ENCODE measurements around the gene LRRN2. TPM values are rescaled to one million over a fixed set of nuclear protein-coding genes. Genes with fewer than 3 reads are reported as not detected.
"Not testable (repeated sequence)": the region's sequence is repeated elsewhere in the genome, so short reads cannot be mapped to it uniquely, and the experiment has no call there.

The LRRN2 gene
- total RNA-seq, 4 donors from 2014 or later: 1.8 to 6.4 (median 4.1) TPM

DNA sequence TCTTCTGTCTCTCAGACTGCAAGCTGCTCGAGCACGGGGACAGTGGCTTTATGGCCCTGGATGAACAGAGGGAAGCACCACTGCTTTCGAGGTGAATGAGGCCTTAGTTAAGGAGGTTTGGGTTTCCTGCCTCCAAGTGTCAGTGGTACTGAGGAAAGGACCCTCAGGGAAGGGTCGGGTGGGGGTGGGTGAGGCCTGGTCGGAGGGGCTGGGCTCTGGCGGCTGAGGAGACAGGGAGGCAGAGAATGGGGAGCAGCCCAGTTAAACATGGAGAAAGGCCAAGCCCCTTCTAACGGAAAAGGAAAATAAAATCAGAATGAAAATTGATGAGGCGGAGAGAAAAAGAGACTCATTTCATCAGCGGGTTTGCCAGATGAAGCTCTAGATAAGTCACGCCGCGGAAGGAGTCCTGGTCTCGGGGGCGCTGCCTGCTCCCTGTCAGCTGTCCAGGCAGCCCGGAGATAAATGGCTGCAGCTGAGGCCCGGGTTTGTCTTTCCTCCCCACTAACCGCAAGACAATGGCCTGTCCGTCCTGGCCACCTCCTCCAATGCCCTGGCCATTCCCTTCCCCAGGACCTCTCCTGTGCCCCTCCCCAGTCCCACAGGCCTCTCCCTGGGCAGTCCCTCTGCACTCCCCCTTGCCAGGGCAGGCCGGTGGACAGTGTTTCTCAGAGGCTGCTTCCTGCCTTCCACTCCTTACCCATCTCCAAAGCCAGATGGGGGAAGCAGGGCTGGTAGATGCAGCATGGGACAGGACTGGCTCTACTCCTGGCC lies 55.2 kb downstream of the LRRN2 start:
- TF ChIP-seq, protein P1, sequence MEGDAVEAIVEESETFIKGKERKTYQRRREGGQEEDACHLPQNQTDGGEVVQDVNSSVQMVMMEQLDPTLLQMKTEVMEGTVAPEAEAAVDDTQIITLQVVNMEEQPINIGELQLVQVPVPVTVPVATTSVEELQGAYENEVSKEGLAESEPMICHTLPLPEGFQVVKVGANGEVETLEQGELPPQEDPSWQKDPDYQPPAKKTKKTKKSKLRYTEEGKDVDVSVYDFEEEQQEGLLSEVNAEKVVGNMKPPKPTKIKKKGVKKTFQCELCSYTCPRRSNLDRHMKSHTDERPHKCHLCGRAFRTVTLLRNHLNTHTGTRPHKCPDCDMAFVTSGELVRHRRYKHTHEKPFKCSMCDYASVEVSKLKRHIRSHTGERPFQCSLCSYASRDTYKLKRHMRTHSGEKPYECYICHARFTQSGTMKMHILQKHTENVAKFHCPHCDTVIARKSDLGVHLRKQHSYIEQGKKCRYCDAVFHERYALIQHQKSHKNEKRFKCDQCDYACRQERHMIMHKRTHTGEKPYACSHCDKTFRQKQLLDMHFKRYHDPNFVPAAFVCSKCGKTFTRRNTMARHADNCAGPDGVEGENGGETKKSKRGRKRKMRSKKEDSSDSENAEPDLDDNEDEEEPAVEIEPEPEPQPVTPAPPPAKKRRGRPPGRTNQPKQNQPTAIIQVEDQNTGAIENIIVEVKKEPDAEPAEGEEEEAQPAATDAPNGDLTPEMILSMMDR (IDR thresholded peaks at IDR 0.05): no peak
- ATAC-seq (ENCODE audit: low FRiP score) (no peak), DNase-seq (ENCODE audit: low spot score) (no peak)

DNA sequence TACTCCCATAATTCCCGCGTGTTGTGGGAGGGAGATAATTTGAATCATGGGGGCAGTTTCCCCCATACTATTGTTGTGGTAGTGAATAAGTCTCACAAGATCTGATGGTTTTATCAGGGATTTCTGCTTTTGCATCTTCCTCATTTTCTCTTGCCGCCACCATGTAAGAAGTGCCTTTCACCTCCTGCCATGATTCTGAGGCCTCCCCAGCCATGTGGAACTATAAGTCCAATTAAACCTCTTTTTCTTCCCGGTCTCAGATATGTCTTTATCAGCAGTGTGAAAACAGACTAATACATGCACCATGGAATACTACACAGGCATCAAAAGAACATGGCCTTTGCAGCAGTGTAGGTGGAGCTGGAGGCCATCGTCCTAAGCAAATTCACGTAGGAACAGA lies 56.1 kb downstream of the LRRN2 start:
- not testable (repeated sequence) for DNase-seq (ENCODE audit: low spot score); ATAC-seq (ENCODE audit: low FRiP score)

DNA sequence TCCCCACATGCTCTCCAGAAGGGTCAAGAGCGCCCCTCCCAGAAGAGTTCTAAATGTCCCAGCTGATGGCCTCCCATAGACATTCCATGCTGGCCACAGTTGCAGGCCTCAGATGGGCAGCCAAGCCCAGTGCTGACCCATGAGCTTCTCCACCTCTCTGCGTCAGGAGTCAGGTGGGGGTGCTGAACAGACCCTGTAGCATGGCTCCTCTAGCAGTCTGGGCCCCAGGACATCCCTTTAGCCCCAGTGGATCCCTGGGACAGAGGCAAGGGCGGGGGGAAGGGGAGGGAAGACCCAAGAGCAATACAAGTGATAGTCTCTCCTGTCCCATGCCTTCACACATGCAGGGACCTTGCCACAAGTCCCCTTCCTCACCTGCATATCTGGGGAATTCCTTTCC lies 56.7 kb downstream of the LRRN2 start:
- ATAC-seq (ENCODE audit: low FRiP score) (no peak), DNase-seq (ENCODE audit: low spot score) (no peak)
- TF ChIP-seq, protein P1 (IDR thresholded peaks at IDR 0.05): no peak

DNA sequence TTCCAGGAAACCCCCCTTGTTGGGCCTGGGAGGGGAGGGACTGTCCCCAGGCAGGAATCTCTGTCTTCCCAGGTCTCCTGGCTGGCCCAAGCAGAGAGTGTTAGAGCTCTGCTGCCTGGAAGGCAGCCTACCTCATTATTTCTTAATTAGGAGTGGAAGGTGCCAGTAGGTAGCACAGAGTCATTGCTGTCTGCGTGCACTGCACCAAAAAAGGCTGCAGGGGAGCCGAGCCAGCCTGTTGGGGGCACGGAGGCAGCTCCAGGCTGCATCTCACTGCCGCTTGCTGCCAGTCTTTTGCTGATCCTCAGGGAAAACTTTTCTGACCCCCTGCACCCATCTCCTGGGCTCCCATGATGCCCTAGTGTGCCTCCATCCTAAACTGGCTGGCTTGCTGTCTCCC lies 58.1 kb downstream of the LRRN2 start:
- DNase-seq (ENCODE audit: low spot score): no peak
- no peak for ATAC-seq (ENCODE audit: low FRiP score)
- TF ChIP-seq, protein P1 (IDR thresholded peaks at IDR 0.05): no peak

DNA sequence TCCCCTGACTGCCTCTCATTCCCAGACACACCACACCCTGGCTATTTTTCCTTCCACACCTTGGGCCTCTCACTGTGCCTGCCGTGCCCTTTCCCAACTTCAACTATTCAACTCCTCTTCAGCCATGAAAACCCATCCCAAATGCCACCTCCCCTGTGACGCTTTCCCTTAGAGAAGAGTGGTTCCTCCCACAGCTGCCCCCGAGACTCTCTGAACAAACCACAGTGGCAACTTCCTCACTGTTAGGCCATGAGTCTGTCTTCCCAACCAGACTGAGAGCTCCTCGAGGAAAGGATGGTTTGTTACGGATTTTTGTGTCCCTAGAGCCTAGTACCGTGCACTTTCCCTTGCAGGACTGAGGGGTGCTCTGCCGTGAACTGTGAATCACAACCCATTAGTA lies 59.2 kb downstream of the LRRN2 start:
- DNase-seq (ENCODE audit: low spot score): no peak
- TF ChIP-seq, protein P1 (IDR thresholded peaks at IDR 0.05): no peak
- no peak for ATAC-seq (ENCODE audit: low FRiP score)

DNA sequence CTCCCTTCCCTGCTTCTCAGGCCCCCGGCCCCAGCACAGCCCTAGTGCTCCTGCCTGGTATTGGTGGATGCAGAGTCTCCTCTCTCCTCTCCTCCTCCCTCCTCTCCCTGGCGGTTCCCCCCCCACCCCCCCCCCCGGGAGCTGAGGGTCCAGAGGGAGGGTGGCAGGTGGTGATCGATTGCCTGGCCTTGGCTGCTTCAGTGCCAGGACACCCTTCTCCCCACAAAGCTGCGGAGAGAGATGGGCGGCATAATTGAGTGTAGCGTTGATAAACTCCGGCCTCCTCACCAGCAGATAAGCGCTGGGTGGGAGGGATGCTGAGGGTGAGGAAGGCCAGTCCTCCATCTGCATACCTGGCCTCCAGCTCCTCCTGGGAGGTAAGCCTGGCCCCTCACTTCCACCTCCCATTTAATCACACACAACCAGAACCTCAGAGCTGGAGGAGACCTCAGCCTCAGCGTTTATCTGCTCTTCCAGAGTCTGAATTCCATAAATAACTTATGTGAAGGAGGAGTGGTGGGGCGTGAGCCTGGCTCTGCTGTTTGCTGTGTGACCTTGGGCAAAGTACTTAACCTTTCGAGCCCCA lies 60.8 kb downstream of the LRRN2 start:
- TF ChIP-seq, protein P1 (IDR thresholded peaks at IDR 0.05): no peak
- DNase-seq (ENCODE audit: low spot score) (no peak), ATAC-seq (ENCODE audit: low FRiP score) (no peak)

DNA sequence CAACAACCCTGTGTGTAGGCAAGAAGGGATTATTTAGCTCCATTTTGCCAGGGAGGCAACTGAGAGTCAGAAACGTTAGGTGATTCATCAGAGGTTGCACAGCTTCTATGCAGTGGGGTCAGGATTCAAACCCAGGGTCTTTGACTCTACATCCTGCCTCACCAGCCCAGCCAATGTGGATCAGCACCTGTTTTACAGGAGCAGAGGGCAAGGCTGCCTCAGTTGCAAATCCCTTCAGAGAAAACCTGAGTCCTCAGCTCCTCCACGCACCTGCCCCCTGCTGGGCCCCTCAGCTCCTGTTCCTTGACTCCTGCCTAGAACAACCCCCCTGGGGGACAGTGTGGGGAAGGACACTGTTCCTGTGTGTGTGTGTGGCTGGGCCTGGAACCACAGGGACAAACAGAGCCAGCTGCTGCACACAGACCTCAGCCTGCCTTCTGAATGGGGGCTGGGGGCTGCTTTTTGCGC lies 61.6 kb downstream of the LRRN2 start:
- TF ChIP-seq, protein P1 (IDR thresholded peaks at IDR 0.05): no peak
- DNase-seq (ENCODE audit: low spot score) (no peak), ATAC-seq (ENCODE audit: low FRiP score) (no peak)
